GM11168 (cell line): Measurements from ENCODE around the gene MAP3K7CL.

ENCODE experiments used
- in situ Hi-C: fragments of 300-500 bp; cut with MboI; formaldehyde crosslinking; loops from one replicate; pipeline ENCODE4 v1.12.0; 2022; ENCODE audit warnings: low sequenced_read_pairs; ENCODE audit not compliant: unreplicated experiment

MAP3K7CL gene

DNA sequence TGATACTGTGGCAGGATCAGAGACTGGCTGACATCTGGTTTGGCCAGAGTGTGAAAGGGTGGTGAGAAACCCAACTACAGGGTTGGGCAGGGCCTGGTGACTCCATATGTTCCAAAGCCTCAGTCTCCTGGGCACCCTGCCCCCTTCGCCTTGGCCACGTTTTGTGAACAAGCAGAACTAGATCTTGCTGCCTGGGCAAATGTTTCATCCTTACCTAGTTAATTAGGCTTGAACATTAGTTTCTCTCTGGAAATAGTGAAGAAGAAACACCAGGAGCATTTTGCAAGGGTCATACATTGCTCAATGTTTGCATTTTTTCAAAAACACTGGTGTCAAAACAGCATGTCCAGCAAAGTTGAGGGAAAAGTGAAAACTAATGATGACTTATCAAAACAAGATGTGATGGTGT, 60.5 kb downstream of the MAP3K7CL start:
- in situ Hi-C loops, result no loop called here

DNA sequence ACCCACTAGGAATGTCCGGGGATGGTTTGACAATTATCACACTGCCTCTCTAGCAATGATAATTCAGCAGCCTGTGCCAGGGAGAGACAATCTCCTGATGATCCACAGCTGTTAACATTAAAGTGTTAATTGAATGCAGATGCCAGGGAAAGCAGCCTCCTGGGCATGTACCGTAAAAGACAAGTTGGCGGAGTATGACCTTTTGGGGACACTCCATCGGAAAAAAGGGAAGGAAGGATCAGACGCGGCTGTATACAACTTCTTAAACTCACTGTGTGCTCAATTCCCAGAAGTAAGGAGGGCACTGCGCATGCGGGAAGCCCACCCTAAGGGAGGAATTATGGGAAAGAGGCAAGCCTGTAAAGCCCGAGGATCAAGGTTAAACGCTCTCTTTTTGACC, 62.6 kb downstream of the MAP3K7CL start:
- in situ Hi-C loops, result no loop called here

DNA sequence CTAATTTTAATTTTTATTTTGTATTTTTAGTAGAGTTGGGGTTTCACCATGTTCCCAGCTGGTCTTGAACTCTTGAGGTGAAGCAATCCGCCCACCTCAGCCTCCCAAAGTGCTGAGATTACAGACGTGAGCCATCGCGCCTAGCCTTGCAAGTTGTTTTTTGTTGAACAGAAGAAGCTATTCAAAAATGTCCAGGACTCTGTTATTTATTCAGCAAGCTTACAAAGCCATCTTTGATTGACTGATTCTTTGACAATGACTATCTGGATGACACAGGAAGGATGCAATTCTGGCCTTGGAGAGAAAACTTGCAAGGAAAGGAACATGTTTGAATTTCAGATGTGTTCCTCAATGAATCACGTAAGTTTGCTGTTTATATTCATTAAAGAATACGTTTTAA, 63.5 kb downstream of the MAP3K7CL start:
- in situ Hi-C loops, result no loop called here

DNA sequence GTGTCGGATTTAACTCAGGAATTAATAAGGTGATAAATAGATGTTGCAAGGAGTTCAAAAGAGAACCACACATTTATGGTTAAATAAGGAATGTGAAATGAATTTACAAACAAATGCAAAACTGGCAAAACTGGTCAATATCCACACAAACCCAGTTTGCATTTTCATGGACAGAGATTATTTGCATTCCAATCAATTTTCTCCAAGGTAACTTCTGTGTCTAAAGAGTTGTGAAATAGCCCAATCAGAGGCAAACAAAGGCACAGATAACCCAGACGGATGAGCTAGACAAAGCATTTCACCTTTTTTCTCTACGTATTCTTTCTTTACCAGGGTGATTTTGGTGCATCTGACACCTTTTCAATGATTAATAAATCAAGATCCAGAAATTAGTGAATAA, 63.9 kb downstream of the MAP3K7CL start:
- in situ Hi-C loops, result no loop called here

DNA sequence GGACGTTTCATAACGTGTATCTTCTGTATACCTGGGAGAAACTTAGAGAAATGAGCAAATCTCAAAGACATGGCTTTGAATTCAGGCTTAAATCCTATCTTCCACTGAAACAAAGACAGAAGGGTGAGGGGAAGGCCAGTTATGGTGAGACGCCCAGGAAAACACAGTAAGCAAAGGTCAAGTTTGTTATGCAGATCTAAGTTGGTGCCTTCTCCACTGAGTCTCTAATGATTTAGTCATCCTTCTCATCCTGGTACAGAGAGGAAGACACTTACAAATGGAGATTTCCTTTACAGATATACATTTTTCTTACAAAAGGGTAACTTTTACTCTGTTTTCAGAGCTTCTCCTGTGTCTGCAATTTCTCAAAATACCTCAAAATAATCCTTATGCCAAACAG, 64.4 kb downstream of the MAP3K7CL start:
- in situ Hi-C loops, result no loop called here

DNA sequence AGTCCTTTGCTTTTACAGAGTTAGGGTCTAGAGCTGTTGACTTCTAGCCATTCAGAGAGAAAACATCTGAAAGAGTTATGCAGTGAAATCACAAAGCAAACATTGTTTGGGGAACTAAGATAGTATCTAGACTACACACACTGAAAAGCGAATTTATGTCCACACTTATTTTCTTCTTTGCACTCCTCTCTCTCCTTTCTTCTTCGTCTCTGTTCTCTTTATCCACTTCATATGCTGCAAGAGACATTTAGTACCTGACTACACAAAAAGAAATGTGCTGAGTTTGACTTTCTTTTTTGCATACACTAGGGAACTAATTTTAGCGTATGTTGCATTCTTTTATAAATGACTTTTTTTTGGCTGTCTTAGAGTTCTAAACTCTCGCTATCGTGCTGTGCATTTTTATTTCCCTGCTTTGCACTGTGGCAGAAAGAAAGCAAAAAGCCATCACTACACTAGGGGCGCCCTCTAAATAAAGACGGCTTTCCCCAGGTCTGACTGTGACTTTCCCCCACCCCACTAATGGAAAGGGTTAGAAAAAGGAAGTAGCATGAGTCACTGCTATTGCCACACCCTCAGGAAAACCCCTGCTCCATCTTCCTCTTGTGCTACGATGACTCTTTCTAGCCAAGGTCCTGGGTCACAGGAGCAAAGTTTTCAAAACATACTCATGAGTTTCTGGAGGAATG, 65.7 kb downstream of the MAP3K7CL start:
- in situ Hi-C loops, result no loop called here

DNA sequence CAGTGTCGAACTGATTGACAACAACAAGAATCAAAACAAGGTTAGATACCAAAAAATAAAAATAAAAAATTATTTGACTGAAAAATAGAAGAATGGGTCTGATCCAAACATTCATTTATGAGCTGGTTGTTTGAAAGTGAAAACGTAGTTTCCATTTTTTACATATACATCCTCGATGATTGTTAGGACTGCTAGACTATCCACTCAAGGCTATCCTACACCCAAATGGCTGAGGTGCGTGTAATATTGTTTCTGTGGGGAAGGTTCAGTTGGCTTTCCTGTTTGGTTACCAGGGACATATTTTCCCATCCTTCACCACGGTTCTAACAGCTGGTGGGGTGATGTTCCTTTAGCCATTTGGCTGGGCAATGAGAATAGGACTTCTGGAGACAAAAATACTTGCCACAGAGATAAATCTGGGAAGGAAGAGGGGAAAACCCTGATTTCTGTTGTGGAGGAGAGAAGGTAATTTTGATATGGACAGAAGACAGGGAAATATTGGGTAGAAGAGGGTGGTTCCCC, 66.3 kb downstream of the MAP3K7CL start:
- in situ Hi-C loops, result no loop called here

DNA sequence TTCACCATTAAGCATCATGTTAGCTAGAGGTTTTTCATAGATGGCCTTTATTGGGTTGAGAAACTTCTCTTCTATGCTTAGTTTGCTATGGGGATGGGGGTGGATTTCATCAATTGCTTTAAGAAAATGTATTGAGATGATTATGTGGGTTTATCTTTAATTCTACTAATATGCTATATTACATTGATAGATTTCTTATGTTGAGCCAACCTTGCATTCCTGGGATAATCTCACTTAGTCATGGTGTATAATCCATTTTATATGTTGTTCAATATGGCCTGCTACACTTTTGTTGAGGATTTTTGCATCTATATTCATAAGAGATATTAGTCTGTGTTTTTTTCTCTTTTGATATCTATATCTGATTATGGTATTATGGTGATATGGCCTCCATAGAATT, 70.7 kb downstream of the MAP3K7CL start:
- in situ Hi-C loops, result no loop called here

DNA sequence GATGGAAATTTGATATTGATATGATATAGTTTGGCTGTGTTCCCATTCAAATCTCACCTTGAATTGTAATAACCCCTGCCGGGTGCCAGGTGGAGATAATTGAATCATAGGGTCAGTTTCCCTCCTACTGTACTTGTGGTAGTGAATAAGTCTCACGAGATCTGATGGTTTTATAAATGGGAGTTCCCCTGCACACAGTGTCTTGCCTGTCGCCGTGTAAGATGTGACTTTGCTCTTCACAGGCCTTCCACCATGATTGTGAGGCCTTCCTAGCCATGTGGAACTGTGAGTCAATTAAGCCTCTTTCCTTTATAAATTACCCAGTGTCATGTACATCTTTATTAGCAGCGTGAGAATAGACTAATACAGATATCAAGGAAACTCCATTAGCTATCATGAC, 74.6 kb downstream of the MAP3K7CL start:
- in situ Hi-C loops, result no loop called here

DNA sequence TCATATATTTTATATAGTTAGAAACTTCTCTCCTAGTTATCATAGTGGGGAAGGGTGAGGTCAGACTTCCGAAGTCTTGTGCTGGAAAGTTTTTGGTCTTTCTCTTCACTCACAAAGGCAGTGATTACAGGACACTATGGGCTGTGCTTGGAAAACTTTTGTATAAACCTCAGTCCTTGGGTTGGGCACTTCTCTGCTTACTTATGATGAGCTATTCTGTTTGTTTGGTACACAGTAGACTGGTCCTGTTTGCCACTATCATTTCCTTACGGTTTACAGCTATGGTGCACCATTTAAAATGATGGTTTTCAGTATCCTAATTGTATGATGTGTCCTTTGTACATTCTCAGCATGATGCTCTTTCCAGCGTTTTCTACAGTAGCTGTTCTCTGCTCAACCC, 75.5 kb downstream of the MAP3K7CL start:
- in situ Hi-C loops, result no loop called here

DNA sequence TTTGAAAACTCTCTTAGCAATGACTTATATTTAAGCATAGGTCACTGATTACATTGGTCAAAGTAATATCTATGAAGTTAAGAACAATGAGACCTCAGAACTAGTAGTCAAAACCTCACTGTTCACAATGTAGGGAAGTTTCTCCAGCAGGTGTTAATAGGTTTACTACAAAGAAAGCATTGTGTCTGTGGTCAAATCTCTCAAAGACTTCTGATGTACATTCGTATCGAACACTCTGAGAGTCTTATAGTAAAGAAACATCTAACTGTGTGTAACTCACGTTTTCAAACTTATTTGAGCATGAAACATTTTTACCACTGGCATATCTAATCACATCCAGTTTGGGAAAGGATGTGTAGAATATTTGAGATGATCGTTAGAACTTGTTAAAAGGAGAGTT, 76.0 kb downstream of the MAP3K7CL start:
- in situ Hi-C loops, result no loop called here

DNA sequence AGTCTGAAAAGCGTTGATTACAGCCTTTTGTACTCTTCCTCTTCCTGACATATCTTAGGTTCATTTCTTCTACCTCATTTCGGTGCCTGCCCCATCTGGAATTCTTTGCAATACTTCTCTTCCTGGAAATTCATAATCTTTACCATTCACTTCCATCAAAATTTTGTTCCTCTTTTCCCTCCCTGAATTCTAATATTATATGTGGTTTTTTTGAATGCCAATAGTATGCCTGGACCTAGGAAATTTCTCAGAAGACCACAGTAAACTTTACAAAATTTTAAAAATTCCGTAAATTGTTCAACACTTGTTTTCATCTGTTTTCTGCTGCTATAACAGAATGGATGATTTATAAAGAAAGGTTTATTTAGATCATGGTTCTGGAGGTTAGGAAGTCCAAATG, 76.8 kb downstream of the MAP3K7CL start:
- in situ Hi-C loops, result no loop called here

DNA sequence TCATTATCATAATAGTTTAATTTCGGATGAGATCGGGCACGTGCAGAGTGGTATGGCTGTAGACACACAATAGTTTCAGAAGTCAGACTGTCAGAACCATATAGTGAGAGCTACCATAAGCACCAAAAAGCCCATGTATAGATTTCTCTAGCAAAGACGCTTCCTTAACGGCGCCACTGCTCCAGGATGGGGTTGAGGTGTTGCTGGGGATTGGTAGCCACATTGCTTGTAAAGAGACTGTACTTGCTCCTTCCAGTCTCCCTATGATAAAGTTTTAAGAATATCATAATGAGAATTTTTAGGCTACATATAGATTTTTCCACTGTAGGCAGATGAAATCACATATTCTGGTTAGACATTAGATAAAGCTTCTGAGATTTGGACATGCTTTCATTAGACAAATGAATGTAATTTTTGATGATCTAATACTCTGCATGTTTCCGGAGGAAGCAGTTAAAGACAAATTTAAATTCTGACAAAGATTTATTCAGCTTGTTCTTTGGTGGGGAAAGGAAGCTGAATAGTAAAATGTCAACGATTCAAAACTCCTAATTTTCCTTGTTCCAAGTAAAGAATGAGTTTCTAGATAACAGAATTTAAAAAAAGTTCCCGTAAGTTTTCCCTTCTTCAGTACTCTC, 77.7 kb downstream of the MAP3K7CL start:
- in situ Hi-C loops, result no loop called here

DNA sequence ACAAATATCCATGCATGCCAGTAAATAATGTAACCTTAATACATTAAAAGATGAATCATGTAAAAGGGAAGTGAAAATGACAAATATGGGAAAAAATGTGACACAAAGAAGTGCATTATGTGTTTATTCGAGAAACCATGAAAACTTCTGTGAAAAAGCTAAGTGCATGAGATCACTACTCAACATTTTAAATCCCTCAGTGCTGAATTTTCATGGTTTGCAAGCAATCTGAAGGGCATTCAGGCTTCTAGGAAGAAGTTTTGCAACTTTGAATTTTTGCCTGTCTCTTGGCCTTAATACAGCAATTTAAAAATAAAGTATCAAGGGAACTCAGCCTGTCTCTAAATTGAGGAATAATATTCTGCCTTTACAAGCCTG, 78.2 kb downstream of the MAP3K7CL start:
- in situ Hi-C loops, result no loop called here

DNA sequence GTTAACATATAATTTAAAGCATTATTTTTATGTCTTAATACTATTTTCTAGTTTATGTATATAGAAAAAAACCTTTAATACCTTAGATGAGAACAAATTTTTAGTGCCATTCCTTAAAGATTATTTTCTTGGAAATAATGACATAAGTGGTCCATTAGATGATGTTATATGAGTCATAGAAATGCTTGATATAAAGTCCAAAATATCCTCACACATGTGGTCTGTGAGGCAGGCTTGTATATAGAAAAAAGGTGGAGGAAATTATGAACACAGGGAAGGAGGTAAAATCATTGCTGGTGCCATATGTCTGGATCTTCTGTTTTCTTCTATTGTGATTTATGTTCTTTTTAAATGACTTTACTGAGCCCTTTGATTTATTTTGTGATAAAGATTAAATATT, 79.3 kb downstream of the MAP3K7CL start:
- in situ Hi-C loops, result no loop called here

DNA sequence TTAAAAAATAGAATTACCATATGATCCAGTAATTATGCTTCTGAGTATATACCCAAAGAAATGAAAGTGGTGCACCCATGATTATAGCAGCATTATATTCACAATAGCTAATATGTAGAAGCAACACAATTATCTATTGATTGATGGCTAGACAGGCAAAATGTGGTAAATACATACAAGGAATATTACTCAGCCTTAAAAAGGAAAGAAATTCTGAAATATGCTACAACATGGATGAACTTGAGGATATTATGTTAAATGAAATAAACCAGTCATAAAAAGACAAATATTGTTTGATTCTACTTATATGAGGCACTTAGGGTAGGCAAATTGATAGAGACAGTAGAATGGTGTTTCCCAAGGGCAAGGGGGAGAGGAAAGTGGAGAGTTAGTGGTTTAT, 80.8 kb downstream of the MAP3K7CL start:
- in situ Hi-C loops, result no loop called here

DNA sequence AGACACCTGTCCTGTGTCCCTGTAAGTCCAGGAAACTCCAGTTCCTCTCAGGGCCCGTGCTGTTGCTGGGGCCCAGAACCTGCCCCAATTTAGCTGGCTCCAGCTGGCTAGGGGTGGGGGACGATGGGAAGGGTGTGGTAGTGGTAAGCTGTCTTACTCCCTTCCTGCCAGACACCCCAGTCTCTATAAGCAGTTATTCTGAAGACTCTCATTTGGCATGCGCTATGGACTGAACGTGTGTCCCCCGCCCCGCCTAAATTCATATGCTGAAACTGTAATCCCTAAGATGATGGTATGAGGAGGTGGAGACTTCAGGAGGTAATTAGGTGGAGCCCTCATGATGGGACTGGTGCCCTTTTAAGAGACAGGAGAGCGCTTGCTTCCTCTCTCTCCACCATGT, 82.0 kb downstream of the MAP3K7CL start:
- in situ Hi-C loops, result no loop called here

DNA sequence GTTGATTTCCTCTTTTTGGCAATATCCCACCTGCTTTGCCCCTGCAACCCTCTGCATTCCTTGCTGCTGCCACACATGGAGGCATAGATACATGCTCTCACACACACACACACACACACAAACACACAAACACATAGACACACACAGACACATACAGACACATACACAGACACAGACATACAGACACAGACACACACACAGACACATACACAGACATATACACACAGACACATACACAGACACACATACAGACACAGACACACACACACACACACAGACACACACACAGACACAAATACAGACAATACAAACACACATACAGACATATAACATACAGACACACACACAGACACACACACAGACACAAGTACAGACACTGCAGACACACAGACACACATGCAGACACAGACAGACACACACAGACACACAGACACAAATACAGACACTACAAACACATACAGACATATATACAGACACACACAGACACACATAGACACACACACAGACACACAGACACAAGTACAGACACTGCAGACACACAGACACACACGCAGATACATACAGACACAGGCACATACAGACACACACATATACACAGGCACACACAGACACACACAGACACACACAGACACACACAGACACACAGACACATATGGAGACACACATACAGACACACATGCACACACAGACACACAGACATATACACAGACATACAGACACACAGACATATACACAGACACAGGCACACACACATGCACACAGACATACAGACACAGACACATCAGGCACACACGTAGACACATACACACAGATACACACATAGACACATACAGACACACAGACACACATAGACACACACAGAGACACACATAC, 83.3 kb downstream of the MAP3K7CL start:
- in situ Hi-C loops, result no loop called here

DNA sequence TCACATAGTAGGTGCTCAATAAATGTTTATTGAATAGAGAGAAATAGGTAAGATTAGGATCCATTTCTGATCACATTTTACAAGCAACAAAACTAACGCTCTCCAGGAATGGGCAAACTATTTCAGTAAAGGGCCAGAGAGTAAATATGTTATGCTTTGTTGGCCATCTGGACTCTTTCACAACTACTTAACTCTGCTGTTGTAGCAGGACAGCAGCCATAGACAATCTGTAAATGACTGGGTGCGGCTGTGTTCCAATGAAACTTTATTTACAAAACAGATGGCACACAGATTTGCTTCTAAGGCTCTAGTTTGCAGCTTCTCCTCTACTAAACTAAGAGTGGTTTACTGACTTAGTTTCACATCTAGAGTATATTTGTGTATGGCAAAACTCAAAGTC, 85.3 kb downstream of the MAP3K7CL start:
- in situ Hi-C loops, result no loop called here

DNA sequence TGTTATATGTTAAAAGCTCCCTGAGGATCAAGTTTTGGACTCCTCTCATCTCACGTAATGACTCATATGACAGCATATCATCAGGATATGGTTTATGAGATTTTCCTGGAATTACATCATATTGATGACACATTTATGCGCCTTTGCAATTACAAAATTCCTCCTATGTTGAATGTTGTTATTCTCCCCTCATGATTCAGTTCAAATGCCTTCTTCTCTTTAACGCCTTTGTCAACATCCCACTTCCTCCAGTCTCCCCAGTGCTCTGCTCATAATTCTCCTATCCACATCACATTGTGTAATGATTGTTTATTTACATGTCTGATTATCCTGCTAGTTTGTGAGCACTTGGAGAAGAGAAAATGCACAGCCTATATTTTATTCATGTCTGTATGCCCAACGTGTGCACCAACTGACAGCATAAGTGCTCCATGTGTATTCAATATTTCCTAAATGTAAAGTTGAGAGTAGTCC, 87.4 kb downstream of the MAP3K7CL start:
- in situ Hi-C loops, result no loop called here

DNA sequence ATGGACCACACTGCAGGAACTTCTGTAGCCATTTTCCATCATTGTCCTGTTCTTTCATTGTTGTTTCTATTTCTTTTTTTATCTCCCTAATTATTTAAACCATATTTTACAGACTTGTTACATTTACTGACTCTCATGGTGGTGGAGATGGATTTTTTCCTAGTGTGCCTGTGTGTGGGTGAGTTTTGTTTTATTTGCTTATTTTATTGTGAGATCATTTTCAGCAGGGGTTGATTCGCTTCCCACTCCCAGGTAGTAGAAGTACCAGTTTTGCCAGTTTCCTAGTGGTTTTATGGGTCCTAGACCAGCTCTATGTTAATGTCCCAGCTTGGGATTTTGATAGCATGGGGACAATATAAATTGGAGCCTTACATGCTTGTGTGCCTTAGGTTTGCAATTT, 88.3 kb downstream of the MAP3K7CL start:
- in situ Hi-C loops, result no loop called here
